ENCODE data around the gene ASCC1. TPM values are rescaled to one million over a fixed set of nuclear protein-coding genes. Genes with fewer than 3 reads are reported as not detected.

ASCC1 gene
- total and polyA plus RNA-seq, 2 of the 13 experiments (the other 11 are each of a cell fraction or from before 2014, with no cell fraction given), result 21.6 to 30.1 TPM

- TF ChIP-seq HNF1B (CRISPR knock-in tag; IDR thresholded peaks at IDR 0.05), result 0 out of 2 replicates have a peak, but pooled peaks have one; percentile 44
- 0 out of 2 replicates have a peak, but pooled peaks have one; percentile 50 for TF ChIP-seq TGIF2 (CRISPR knock-in tag; IDR thresholded peaks at IDR 0.05)
- TF ChIP-seq KDM5B (CRISPR knock-in tag; IDR thresholded peaks at IDR 0.05; ENCODE audit: borderline replicate concordance), result peak; percentile 41; the same call in 1 of the 2 replicates
- no peak for TF ChIP-seq CREB1 (IDR thresholded peaks at IDR 0.05)
- peak; percentile 20; the same call in 1 of the 2 replicates for TF ChIP-seq CREB1 (CRISPR knock-in tag; IDR thresholded peaks at IDR 0.05)
- TF ChIP-seq KLF6 (CRISPR knock-in tag; IDR thresholded peaks at IDR 0.05), result peak; percentile 68; the same call in 1 of the 2 replicates
- TF ChIP-seq, protein P1, sequence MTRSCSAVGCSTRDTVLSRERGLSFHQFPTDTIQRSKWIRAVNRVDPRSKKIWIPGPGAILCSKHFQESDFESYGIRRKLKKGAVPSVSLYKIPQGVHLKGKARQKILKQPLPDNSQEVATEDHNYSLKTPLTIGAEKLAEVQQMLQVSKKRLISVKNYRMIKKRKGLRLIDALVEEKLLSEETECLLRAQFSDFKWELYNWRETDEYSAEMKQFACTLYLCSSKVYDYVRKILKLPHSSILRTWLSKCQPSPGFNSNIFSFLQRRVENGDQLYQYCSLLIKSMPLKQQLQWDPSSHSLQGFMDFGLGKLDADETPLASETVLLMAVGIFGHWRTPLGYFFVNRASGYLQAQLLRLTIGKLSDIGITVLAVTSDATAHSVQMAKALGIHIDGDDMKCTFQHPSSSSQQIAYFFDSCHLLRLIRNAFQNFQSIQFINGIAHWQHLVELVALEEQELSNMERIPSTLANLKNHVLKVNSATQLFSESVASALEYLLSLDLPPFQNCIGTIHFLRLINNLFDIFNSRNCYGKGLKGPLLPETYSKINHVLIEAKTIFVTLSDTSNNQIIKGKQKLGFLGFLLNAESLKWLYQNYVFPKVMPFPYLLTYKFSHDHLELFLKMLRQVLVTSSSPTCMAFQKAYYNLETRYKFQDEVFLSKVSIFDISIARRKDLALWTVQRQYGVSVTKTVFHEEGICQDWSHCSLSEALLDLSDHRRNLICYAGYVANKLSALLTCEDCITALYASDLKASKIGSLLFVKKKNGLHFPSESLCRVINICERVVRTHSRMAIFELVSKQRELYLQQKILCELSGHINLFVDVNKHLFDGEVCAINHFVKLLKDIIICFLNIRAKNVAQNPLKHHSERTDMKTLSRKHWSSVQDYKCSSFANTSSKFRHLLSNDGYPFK (CRISPR knock-in tag; IDR thresholded peaks at IDR 0.05; ENCODE audit: borderline replicate concordance), result peak; percentile 28; the same call in 1 of the 2 replicates
- TF ChIP-seq, protein P2, sequence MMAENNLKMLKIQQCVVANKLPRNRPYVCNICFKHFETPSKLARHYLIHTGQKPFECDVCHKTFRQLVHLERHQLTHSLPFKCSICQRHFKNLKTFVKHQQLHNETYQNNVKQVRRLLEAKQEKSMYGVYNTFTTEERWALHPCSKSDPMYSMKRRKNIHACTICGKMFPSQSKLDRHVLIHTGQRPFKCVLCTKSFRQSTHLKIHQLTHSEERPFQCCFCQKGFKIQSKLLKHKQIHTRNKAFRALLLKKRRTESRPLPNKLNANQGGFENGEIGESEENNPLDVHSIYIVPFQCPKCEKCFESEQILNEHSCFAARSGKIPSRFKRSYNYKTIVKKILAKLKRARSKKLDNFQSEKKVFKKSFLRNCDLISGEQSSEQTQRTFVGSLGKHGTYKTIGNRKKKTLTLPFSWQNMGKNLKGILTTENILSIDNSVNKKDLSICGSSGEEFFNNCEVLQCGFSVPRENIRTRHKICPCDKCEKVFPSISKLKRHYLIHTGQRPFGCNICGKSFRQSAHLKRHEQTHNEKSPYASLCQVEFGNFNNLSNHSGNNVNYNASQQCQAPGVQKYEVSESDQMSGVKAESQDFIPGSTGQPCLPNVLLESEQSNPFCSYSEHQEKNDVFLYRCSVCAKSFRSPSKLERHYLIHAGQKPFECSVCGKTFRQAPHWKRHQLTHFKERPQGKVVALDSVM (CRISPR knock-in tag; IDR thresholded peaks at IDR 0.05), result no peak
- TF ChIP-seq NR2F6 (IDR thresholded peaks at IDR 0.05), result 0 out of 2 replicates have a peak, but pooled peaks have one; percentile 40
- TF ChIP-seq NR2F6 (CRISPR knock-in tag; IDR thresholded peaks at IDR 0.05), result 0 out of 2 replicates have a peak, but pooled peaks have one; percentile 34
- TF ChIP-seq ZKSCAN8 (CRISPR knock-in tag; IDR thresholded peaks at IDR 0.05; ENCODE audit: borderline replicate concordance), result peak; percentile 74; the same call in 1 of the 2 replicates
- TF ChIP-seq KLF11 (CRISPR knock-in tag; IDR thresholded peaks at IDR 0.05), result 0 out of 2 replicates have a peak, but pooled peaks have one; percentile 49
- TF ChIP-seq IRX3 (CRISPR knock-in tag; IDR thresholded peaks at IDR 0.05; ENCODE audit: borderline replicate concordance, low read depth), result 0 out of 2 replicates have a peak, but pooled peaks have one; percentile 37
- TF ChIP-seq HMG20A (CRISPR knock-in tag; IDR thresholded peaks at IDR 0.05; ENCODE audit: borderline replicate concordance), result no peak
- peak; percentile 46; the same call in 1 of the 2 replicates for TF ChIP-seq SOX5 (CRISPR knock-in tag; IDR thresholded peaks at IDR 0.05; ENCODE audit: borderline replicate concordance)
- peak; percentile 56; the same call in 1 of the 2 replicates for TF ChIP-seq YEATS2 (CRISPR knock-in tag; IDR thresholded peaks at IDR 0.05; ENCODE audit: borderline replicate concordance)
- TF ChIP-seq PHF21A (CRISPR knock-in tag; IDR thresholded peaks at IDR 0.05), result no peak
- peak; percentile 99 for TF ChIP-seq STAG1 (CRISPR knock-in tag; IDR thresholded peaks at IDR 0.05)
- TF ChIP-seq, protein P3, sequence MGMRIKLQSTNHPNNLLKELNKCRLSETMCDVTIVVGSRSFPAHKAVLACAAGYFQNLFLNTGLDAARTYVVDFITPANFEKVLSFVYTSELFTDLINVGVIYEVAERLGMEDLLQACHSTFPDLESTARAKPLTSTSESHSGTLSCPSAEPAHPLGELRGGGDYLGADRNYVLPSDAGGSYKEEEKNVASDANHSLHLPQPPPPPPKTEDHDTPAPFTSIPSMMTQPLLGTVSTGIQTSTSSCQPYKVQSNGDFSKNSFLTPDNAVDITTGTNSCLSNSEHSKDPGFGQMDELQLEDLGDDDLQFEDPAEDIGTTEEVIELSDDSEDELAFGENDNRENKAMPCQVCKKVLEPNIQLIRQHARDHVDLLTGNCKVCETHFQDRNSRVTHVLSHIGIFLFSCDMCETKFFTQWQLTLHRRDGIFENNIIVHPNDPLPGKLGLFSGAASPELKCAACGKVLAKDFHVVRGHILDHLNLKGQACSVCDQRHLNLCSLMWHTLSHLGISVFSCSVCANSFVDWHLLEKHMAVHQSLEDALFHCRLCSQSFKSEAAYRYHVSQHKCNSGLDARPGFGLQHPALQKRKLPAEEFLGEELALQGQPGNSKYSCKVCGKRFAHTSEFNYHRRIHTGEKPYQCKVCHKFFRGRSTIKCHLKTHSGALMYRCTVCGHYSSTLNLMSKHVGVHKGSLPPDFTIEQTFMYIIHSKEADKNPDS (CRISPR knock-in tag; IDR thresholded peaks at IDR 0.05), result no peak
Observed at GRCh38 chr10:72048450-72049124, 167.5 kb downstream of the ASCC1 start (continued).

Measured in HepG2 (cell line).